Measurements from ENCODE around the gene PAXX.

Gene PAXX

GRCh38 chr9:136955943-136956335 lies 36.3 kb upstream of the PAXX start:
- no peak overlapping the region for H3K4me3 ChIP-seq (ENCODE audit: low read depth, low read length)

DNA sequence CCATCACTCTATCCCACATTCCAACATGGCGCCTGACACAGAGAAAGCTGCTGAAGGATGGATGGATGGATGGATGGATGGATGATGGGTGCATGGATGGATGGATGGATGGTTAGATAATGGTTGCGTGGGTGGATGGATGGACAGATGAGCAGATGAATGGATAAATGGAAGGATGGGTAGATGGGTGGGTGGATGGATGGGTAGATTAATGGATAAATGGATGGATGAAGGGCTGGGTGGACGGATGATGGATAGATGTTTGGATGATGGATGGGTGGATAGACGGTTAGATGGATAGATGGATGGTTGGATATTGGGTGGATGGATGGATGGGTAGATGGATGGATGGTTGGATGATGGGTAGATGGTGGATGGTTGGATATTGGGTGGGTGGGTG lies 35.6 kb upstream of the PAXX start:
- no peak overlapping the region for H3K4me3 ChIP-seq (ENCODE audit: low read depth, low read length)
- TF ChIP-seq CTCF (IDR thresholded peaks at IDR 0.05; ENCODE audit: low read depth, low read length) = no peak

More at GRCh38 chr9:136955943-136956335, 36.3 kb upstream of the PAXX start:
- no peak for TF ChIP-seq CTCF (IDR thresholded peaks at IDR 0.05; ENCODE audit: low read depth, low read length)

GRCh38 chr9:136957461-136957860 lies 34.8 kb upstream of the PAXX start:
- no peak for TF ChIP-seq CTCF (IDR thresholded peaks at IDR 0.05; ENCODE audit: low read depth, low read length)

GRCh38 chr9:136957901-136958300 lies 34.3 kb upstream of the PAXX start:
- no peak for TF ChIP-seq CTCF (IDR thresholded peaks at IDR 0.05; ENCODE audit: low read depth, low read length)
- no peak overlapping the region for H3K4me3 ChIP-seq (ENCODE audit: low read depth, low read length)

More at GRCh38 chr9:136957461-136957860, 34.8 kb upstream of the PAXX start:
- H3K4me3 ChIP-seq (ENCODE audit: low read depth, low read length) = no peak overlapping the region

DNA sequence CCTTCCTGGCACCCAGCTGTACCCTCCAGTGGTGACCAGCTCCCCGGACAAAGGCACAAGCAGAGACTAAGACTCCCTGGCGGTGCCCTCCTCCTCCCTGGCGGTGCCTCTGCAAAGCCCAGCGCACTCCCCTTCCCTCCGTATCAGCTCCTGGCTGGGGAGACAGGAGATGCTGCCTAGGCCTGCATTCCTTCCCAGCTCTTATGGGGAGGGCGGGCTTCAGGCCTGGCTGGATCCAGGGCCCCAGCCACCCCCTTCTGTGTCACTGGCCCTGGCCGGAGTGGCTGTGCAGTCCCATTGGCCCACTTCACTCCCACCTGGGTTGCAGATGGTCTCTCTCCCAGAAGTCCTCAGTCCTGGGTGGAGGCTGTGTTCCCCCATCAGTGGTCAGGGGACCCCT lies 33.7 kb upstream of the PAXX start:
- no peak for TF ChIP-seq CTCF (IDR thresholded peaks at IDR 0.05; ENCODE audit: low read depth, low read length)
- no peak overlapping the region for H3K4me3 ChIP-seq (ENCODE audit: low read depth, low read length)

DNA sequence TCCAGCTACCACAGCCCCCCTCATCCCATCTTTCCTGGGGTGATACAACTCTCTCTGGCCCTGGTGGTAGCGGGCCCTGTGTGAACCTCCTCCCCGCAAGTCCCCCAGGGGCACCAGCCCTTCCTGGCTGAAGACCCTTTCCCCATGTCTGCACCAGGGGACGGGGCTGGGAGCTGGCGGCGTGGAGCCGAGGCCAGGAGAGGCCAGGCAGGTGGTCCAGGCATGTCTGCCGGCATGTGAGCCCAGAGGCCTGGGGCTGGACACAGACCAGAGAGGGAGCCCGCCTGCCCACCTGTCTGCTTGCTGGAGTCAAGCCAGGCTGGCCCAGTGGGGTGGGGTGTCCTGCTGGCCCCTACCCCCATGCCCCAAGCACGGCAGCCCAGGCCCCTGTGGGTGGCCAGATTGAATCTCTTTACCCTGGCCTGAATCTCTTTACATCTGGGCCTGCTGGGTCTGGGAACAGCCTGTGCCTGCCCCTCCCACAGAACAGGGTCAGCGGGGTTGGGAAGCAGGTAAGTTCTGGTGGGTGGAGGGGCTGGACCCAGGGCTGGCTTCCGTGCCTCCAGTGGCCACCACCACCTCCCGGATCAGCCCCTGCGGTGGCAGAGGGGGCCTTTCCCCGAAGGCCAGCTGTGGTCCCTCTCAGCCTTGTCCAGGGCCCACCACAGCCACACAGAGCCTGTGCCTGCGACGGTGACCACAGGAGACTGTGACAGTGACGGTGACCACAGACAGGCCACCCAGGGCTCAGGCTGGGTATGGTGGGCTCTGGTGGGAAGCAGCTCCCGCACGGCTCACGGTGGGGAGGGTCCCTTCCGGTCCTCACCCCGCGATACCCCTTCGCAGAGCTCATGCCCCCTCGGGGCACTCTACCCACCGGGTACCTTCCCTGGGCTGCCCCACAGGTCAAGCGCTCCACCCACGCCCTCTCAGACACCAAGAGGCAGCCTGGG lies 33.0 kb upstream of the PAXX start:
- TF ChIP-seq CTCF (IDR thresholded peaks at IDR 0.05; ENCODE audit: low read depth, low read length) = no peak
- H3K4me3 ChIP-seq (ENCODE audit: low read depth, low read length) = no peak overlapping the region

- H3K4me3 ChIP-seq (ENCODE audit: low read depth, low read length) = no peak overlapping the region
- no peak for TF ChIP-seq CTCF (IDR thresholded peaks at IDR 0.05; ENCODE audit: low read depth, low read length)
Observed at GRCh38 chr9:136960212-136960937, 31.8 kb upstream of the PAXX start.

All from WI38 (cell line).